ENCODE measurements around the gene CD180.

GRCh38 chr5:67182301-67182790 lies 14.3 kb downstream of the CD180 start:
- TF ChIP-seq CTCF (IDR thresholded peaks at IDR 0.05) (no peak), POLR2A (IDR thresholded peaks at IDR 0.05) (no peak)

Measured in right lobe of liver (tissue), 4 donors.